GM21367 (cell line): ENCODE measurements around the gene GON4L.
"Not testable (repeated sequence)": the region's sequence is repeated elsewhere in the genome, so short reads cannot be mapped to it uniquely, and the experiment has no call there.

Experiments
- ATAC-seq: cut with Tn5 transposase; IDR thresholded peaks from one replicate; pipeline ENCODE4 v1.9.1; 2021; ENCODE audit not compliant: unreplicated experiment

The GON4L gene

DNA sequence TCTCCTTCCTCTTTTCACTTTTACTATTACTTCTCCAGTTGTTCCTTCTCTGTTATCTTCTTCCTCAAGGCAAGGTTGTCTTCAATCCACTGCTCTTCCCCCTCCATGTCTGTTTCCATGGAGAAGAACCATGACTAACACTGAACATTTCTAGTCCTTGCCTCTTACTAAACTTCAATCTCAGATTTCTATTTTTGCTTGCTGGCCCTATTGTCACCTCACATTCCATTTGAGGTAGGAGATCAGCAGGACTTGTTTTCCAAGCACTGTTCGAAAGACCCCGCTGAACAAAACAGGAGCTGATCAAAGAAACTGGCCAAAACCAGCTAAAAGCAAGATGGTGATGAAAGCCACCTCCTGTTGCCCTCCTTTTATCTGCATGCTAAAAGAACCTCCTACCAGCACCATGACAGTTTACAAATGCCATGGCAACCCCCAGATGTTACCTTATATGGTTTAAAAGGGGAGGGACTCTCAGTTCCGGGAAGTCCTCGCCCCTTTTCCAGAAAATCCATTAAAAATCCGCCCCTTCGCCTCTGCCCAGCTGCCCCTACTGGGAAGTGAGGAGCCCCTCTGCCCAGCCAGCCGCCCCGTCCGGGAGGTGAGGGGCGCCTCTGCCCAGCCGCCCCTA is 22.6 kb downstream of the GON4L start:
- no peak for ATAC-seq

GRCh38 chr1:155833665-155834295 is 23.2 kb downstream of the GON4L start:
- no peak for ATAC-seq

DNA sequence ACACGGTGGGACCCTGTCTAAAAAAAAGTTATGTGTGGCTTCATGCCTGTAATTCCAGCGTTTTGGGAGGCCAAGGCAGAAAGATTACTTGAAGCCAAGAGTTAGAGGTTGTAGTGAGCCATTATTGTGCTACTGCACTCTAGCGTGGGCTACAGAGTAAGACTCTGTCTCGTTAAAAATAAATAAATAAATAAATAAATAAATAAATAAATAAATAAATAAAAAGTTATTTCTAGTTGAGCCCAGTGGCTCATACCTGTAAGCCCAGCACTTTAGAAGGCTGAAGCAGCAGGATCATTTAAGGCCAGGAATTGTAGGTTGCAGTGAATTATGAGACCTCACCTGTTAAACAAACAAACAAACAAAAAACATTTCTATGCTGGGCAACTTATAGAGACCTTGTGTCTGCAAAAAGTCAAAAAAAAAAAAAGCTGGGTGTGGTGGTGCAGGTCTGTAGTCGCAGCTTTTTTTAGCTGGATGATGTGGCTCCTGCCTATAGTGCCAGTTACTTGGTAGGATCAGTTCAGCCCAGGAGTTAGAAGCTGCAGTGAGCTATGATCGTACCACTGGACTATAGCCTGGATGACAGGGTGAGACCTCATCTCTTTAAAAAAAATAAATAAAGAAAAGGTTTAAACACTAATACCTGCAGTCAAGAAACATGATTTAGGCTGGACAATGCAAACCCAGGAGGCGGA is 25.6 kb downstream of the GON4L start:
- no peak for ATAC-seq

GRCh38 chr1:155827450-155827849 is 29.6 kb downstream of the GON4L start:
- ATAC-seq, result no peak

DNA sequence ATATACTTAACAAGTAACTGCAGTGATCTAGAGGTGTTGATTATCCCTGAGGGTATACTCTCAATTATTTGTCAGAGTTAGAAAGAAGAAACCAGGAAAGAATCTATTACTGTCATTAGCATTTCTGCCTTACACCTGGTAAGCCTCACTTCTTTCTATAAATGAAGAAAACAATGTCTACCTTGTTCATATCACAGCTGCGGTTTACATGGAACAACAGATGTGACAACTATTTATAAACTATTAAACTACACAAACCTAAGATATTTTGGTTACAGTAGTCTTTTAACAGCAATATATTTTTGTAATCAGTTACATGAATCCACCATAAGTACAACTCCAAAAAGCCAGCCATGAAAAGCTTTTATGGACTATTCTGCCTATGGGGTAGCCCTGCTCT is 40.7 kb downstream of the GON4L start:
- no peak for ATAC-seq

DNA sequence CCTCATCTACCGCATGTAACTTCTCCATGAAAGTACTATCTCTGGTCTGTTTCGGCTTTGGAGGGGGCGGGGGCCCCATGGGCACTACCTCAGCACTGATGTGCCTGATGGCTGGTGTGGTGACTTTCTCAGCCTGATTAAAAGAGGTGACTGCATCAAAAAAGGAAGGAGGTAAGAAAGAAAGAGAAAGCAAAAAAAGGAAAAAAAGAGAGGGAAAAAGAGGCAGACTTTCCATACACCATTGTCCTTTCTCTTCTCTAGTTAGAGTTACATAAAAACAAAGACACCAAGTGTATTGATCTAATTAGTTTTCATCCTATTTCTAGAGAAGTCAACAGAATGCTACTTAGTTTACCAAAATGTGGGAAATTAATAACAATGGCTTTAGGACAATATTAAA is 43.3 kb downstream of the GON4L start:
- no peak for ATAC-seq

GRCh38 chr1:155812878-155813277 is 44.1 kb downstream of the GON4L start:
- no peak for ATAC-seq

DNA sequence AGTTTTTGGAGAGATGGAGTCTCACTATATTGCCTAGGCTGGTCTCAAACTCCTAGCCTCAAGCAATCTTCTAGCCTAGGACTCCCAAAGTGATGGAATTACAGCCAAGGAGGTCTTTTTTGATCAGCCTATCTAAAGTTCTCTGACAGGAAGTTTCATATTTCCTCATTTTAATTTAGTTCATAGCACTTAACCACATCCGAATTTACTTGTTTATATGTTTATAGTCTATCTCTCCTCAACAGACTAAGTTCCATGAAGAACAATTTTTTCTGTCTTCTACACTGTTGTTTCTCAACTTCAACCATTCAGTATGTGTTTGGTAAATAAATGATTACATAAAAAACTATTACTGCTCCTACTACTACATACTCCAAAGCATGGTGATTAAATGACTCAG is 47.9 kb downstream of the GON4L start:
- no peak for ATAC-seq

DNA sequence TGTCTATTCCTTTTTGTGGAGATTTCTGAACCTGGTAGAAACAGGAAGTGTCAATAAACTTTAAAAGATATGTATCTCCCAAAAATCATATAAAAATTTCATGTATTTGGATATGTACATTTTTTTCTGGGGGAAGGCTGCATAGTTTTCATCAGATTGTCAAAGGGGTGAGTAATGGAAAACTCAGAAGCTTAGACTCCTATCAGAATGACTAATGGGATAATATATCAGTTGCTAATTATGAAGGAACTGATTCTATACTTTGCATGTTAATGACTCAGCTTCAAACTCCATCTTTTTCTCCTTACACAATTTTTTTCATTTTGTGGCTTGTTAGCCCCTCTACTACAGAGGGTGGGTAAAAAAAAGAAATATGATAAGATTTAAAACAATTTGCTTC is 55.9 kb downstream of the GON4L start:
- no peak for ATAC-seq

- ATAC-seq, result not testable (repeated sequence)
These were observed 61.4 kb downstream of the GON4L start for GRCh38 chr1:155795618-155796017.

- ATAC-seq, result no peak
These were observed 62.3 kb downstream of the GON4L start for GRCh38 chr1:155794605-155795245.

DNA sequence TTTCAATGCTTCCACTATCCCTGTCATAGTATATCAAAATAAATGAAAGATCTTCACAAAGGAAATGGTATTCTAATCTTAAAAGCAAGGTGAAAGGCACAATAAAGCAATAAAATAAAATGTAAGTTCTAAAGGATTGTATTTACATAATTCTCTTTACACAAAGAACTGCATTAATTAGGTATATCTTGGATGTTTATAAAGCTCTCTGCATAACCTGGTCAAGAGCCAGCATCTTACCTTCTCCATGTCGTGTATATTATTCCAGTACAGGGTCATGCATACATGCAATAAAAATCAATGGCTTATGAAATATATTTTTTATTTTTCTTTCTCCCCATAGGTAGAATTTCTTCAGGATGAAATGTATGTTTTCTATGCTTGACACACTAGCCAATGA is 63.8 kb downstream of the GON4L start:
- no peak for ATAC-seq

GRCh38 chr1:155777582-155777981 is 79.4 kb downstream of the GON4L start:
- no peak for ATAC-seq

- no peak for ATAC-seq
These were observed 80.6 kb downstream of the GON4L start for GRCh38 chr1:155776414-155776813.

GRCh38 chr1:155773221-155773620 is 83.8 kb downstream of the GON4L start:
- no peak for ATAC-seq

GRCh38 chr1:155769257-155769656 is 87.8 kb downstream of the GON4L start:
- no peak for ATAC-seq

DNA sequence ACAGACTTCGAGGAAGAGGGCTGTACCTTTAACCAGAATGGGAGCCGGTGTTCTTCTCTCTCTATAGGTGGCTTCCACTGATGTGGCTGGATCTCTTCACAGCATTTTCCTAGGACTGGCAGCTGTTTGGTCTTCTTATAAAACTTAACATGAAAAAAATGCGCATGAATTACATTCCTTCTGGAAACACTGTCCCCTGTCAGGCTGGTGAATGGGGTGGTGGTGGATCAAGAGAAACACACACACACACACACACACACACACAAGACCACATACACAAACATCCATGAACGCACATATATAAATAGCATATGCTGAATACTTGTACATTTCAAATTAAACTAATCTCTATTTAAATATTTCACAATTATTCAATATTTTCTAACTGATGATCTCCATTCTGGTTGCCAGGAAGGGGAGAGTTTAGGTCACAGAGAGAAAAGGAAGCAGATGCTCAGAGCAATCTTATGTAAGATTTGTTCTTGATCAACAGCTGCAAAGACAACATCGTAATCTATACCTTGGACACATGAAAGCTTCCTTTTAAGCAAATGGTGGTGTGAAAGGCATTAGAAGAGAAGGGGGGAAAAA is 89.5 kb downstream of the GON4L start:
- ATAC-seq, result not testable (repeated sequence)

GRCh38 chr1:155763989-155764388 is 93.0 kb downstream of the GON4L start:
- not testable (repeated sequence) for ATAC-seq

DNA sequence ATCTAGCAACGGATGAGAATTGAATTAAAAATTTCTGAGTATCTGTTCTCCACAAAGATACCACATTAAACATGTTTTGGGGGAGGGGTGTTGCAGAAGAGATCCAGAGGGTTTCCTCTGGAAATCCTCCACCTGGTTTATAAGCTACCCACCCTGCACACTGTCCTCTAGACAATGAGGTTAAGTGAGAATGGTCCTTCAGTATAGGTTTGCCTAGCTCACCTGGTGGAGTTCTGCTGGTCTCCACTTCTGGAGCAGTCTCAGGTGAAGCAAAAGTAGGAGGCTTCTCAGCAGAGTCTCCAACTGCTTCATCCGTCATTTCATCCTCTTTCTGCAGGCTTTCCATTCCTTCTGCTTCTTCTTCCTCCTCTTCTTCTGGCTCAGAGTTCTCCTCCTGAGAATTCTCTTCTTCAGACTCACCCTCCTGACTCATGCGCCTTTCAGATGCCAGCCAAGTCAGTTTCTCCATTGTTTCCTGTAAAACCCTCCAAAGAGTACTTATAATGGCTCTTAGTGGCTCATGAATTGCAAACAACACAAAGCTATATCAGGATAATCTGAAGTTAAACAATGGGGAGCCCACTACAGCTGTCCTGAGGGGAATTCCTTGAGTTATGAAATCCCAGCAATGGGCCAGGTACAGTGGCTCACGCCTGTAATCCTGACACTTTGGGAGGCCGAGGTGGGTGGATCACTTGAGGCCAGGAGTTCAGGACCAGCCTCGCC is 93.8 kb downstream of the GON4L start:
- not testable (repeated sequence) for ATAC-seq

DNA sequence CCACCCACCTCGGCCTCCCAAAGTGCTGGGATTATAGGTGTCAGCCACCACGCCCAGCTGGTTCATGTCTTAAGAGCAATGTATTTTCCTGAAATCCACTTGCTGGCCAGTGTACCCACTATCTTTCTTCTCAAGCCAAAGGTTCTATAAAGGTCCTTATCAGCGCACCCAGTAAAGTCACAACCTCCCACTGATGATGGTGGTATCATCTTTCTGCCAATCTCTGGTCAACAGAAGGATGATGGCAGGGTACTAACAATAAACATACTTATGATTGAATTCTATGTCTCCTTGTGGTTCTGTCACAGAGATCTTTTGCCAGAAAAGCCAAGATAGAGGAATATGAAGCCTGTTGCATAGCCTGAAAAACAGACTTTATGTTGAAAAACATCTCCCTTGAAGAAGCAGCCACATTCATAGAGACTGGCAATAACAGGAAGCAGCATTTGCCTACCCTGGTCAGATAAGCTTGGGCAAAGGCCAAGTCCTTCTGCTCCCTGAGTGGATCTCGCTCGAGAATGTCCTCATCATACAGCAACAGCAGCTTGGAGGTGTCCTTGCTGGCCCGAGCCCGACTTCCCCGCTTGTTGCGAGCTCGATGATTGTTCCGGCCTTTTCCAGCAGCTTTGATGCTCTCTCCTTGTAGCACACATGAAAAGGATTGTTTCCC is 95.1 kb downstream of the GON4L start:
- ATAC-seq, result no peak
